ENCODE data around the gene PTH1R. TPM values are rescaled to one million over a fixed set of nuclear protein-coding genes. Genes with fewer than 3 reads are reported as not detected.

PTH1R gene
- total RNA-seq, 1 donor from 2014 or later: 10.3 TPM

DNA sequence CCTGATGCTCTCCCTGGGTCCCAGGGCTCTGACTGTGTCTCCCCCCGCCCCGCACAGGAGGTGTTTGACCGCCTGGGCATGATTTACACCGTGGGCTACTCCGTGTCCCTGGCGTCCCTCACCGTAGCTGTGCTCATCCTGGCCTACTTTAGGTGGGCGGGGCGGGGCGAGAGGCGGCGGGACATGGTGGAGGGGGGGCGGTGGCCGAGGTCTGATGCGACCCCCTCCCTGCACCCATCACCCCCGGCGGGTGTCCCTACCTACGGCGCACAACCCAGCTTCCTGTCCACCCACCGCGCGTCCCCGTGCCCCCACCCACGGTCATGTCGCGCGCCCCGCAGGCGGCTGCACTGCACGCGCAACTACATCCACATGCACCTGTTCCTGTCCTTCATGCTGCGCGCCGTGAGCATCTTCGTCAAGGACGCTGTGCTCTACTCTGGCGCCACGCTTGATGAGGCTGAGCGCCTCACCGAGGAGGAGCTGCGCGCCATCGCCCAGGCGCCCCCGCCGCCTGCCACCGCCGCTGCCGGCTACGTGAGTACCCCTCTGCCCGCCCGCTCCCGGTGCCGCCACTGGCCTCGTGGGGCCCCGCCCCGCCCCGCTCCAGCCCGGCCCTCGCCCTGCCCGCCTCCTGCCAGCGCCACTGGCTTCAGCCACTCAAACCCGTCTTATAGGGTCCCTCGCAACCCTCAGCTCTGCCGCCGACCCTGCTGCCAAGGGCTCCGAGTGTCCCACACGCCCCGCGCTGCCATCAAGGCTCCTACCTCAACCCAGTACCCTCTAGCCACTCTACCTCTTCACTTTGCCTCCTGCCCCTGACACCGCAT lies 21.0 kb downstream of the PTH1R start:
- TF ChIP-seq CTCF (IDR thresholded peaks at IDR 0.05): no peak
- H3K27ac ChIP-seq: no peak overlapping the region
- intact Hi-C loops (cut with DNase I): no loop called here
- H3K4me1 ChIP-seq: peaks cover 0 to 21% of the 10 kb centered on the region in 2 donors
- peak overlapping the region; percentile 29 to 39 for H3K4me3 ChIP-seq
- no peaks in the 10 kb centered on the region for H3K27me3 ChIP-seq
- H3K9me3 ChIP-seq: no peaks in the 10 kb centered on the region
- no peak for DNase-seq (ENCODE audit: low spot score in 2 of 2)
- no peaks in the 10 kb centered on the region for H3K36me3 ChIP-seq

- no peak overlapping the region for H3K27ac ChIP-seq
- no peak for DNase-seq (ENCODE audit: low spot score in 2 of 2)
- no peak for TF ChIP-seq CTCF (IDR thresholded peaks at IDR 0.05)
- no peaks in the 10 kb centered on the region for H3K27me3 ChIP-seq
- H3K4me3 ChIP-seq: peak overlapping the region; percentile 29 to 39
- H3K36me3 ChIP-seq: no peaks in the 10 kb centered on the region
- peaks cover 0 to 21% of the 10 kb centered on the region in 2 donors for H3K4me1 ChIP-seq
- intact Hi-C loops (cut with DNase I): no loop called here
- H3K9me3 ChIP-seq: no peaks in the 10 kb centered on the region
Observed at GRCh38 chr3:46899151-46900006, 21.9 kb downstream of the PTH1R start.

DNA sequence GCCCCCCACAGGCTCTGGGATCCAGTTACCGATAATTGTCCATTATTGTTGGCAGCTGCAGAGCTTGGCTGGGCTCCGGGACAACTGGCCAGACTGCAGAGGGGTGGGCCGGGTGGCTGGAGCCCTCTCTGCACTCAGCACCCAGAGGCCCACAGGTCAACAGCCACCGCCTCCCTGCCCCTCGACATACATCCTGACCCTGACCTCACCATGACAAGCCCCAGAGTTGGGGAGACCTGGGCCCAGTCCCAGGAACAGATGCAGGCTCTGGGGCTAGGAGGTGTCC lies 22.4 kb downstream of the PTH1R start:
- Histone ChIP-seq H3K27ac (no peak overlapping the region), H3K27me3 (no peaks in the 10 kb centered on the region), H3K9me3 (no peaks in the 10 kb centered on the region), H3K36me3 (no peaks in the 10 kb centered on the region), H3K4me3 (no peak overlapping the region), H3K4me1 (peaks cover 0 to 21% of the 10 kb centered on the region in 2 donors)
- TF ChIP-seq CTCF (IDR thresholded peaks at IDR 0.05): no peak
- intact Hi-C loops (cut with DNase I): no loop called here
- DNase-seq (ENCODE audit: low spot score in 2 of 2): no peak

DNA sequence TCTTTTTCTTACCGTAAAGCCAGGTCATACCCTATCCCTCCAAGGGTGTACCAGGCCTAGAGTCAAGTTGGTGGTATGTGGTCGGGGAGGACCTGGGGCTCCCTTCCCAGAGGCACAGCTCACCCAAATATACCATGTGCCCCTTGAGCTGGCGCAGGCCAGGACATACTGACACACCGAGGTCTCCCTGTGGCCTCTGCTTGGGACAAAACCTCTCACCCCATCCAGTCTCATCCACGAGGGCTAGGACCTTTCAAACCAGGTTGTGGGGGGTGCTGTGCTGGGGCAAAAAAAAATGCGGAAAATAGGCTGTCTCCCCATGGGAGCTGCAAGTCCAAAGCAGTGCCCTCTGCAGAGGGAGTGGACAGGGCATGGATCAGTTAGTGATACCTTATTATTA lies 22.8 kb downstream of the PTH1R start:
- intact Hi-C loops (cut with DNase I): no loop called here
- H3K27me3 ChIP-seq: no peaks in the 10 kb centered on the region
- H3K4me1 ChIP-seq: peaks cover 0 to 21% of the 10 kb centered on the region in 2 donors
- no peak for DNase-seq (ENCODE audit: low spot score in 2 of 2)
- no peaks in the 10 kb centered on the region for H3K36me3 ChIP-seq
- no peak overlapping the region for H3K4me3 ChIP-seq
- no peak overlapping the region for H3K27ac ChIP-seq
- TF ChIP-seq CTCF (IDR thresholded peaks at IDR 0.05): no peak
- no peaks in the 10 kb centered on the region for H3K9me3 ChIP-seq

DNA sequence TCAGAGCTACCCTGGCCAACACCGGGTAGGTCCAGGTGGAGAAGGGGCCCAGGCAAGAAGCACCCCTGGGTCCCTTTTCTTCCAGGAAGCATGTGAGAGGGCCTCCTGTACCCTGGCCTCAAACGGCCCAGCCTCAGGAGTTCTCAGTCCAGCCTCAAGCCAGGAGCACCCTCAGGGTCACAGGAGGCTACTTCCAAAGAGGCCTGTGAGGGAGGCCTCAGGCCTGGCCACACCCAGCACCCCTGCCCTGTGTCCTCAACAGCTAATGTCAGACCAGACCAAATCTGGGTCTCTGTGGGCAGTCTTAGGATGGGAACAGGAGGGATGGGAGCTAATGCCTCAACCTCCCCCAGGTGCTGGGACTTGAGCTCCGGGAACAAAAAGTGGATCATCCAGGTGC lies 23.5 kb downstream of the PTH1R start:
- Histone ChIP-seq H3K9me3 (no peaks in the 10 kb centered on the region), H3K36me3 (no peaks in the 10 kb centered on the region), H3K27me3 (no peaks in the 10 kb centered on the region), H3K4me3 (no peak overlapping the region), H3K27ac (no peak overlapping the region), H3K4me1 (peaks cover 0 to 21% of the 10 kb centered on the region in 2 donors)
- no peak for TF ChIP-seq CTCF (IDR thresholded peaks at IDR 0.05)
- intact Hi-C loops (cut with DNase I): no loop called here
- no peak for DNase-seq (ENCODE audit: low spot score in 2 of 2)
